Suprapubic skin (tissue), 4 donors: Measurements from ENCODE around the gene THSD1.

ENCODE experiments used
- CTCF ChIP-seq, 2 donors: fragments of 200-600 bp in 1 of 2; fragments of 450-650 bp in 1 of 2; sonication (generic) in 1 of 2; IDR thresholded peaks; one replicate each; pipeline ENCODE4 v1.5.1; 2016 to 2019; ENCODE audit warnings: antibody characterized with exemption in 2 of 2, mild to moderate bottlenecking in 1 of 2, moderate library complexity in 1 of 2
- EP300 ChIP-seq: sonication (generic); formaldehyde crosslinking; IDR thresholded peaks from one replicate; pipeline ENCODE4 v1.6.1; 2017; ENCODE audit warnings: antibody characterized with exemption
- POLR2A ChIP-seq, 2 donors: fragments of 450-650 bp; IDR thresholded peaks; one replicate each; pipeline ENCODE4 v1.6.1; 2017; ENCODE audit warnings: antibody characterized with exemption in 2 of 2, mild to moderate bottlenecking in 2 of 2, moderate library complexity in 2 of 2
- POLR2AphosphoS5 ChIP-seq, 3 donors: sonication (generic); formaldehyde crosslinking; IDR thresholded peaks; one replicate each; pipeline ENCODE4 v1.6.1; 2017; ENCODE audit warnings: antibody characterized with exemption in 3 of 3

- TF ChIP-seq CTCF (IDR thresholded peaks at IDR 0.05) (no peak), EP300 (no peak), POLR2A (IDR thresholded peaks at IDR 0.05) (no peak), POLR2AphosphoS5 (IDR thresholded peaks at IDR 0.05) (no peak)
Observed at GRCh38 chr13:52432456-52432855, 26.5 kb upstream of the THSD1 start.
